Neural cell (in vitro differentiated cells): ENCODE measurements around the gene ECT2L. TPM values are rescaled to one million over a fixed set of nuclear protein-coding genes. Genes with fewer than 3 reads are reported as not detected.

Experiments used
- H2AFZ ChIP-seq: fragments of 200-600, 300-800 bp; sonication (generic), shearing (Covaris generic); 2 replicates; pipeline ENCODE4 v1.6.0; 2014; ENCODE audit warnings: low read depth, mild to moderate bottlenecking, antibody characterized with exemption, low read length, moderate library complexity
- H3F3A ChIP-seq: fragments of 200-600 bp; shearing (Covaris generic); 2 replicates; pipeline ENCODE4 v1.6.1; 2016; ENCODE audit warnings: mild to moderate bottlenecking, moderate library complexity, mixed read lengths, antibody characterized with exemption, low read length; ENCODE audit not compliant: insufficient read depth, poor library complexity, severe bottlenecking
- H3K27ac ChIP-seq: fragments of 200-600, 300-800 bp; sonication (generic), shearing (Covaris generic); 2 replicates; pipeline ENCODE4 v1.5.1; 2014; ENCODE audit warnings: mild to moderate bottlenecking, low read length, moderate library complexity
- H3K27me3 ChIP-seq: fragments of 300-800, 200-600 bp; sonication (generic), shearing (Covaris generic); 2 replicates; pipeline ENCODE4 v1.6.0; 2014; ENCODE audit warnings: mild to moderate bottlenecking, low read depth, low read length, moderate library complexity; ENCODE audit not compliant: insufficient read depth
- H3K36me3 ChIP-seq: fragments of 300-800, 200-600 bp; sonication (generic), shearing (Covaris generic); 2 replicates; pipeline ENCODE4 v1.5.1; 2014; ENCODE audit warnings: mild to moderate bottlenecking, antibody characterized with exemption, low read length, moderate library complexity; ENCODE audit not compliant: insufficient read depth
- H3K4me2 ChIP-seq: fragments of 300-800, 200-600 bp; sonication (generic), shearing (Covaris generic); 2 replicates; pipeline ENCODE4 v1.6.0; 2014; ENCODE audit warnings: mild to moderate bottlenecking, low read length
- H3K4me3 ChIP-seq: fragments of 300-800, 200-600 bp; sonication (generic), shearing (Covaris generic); 2 replicates; pipeline ENCODE4 v1.5.1; 2014; ENCODE audit warnings: mild to moderate bottlenecking, low read length, moderate library complexity
- H3K79me2 ChIP-seq: fragments of 200-600 bp; shearing (Covaris generic); replicated peaks from 2 replicates; pipeline ENCODE4 v1.6.0; 2014; ENCODE audit warnings: mild to moderate bottlenecking, low read length, moderate library complexity; ENCODE audit not compliant: insufficient read depth
- H3K9ac ChIP-seq: fragments of 300-800, 200-600 bp; sonication (generic), shearing (Covaris generic); 2 replicates; pipeline ENCODE4 v1.6.1; 2016; ENCODE audit warnings: mild to moderate bottlenecking, low read length, mixed read lengths
- H3K9me2 ChIP-seq: fragments of 200-600 bp; shearing (Covaris generic); 2 replicates; pipeline ENCODE4 v1.6.1; 2016; ENCODE audit warnings: mild to moderate bottlenecking, low read length, mixed read lengths; ENCODE audit not compliant: insufficient read depth
- H3K9me3 ChIP-seq: fragments of 200-600, 300-800 bp; sonication (generic), shearing (Covaris generic); 2 replicates; pipeline ENCODE4 v1.6.1; 2016; ENCODE audit warnings: mild to moderate bottlenecking, mixed run types, low read length, moderate library complexity, mixed read lengths
- H4K20me1 ChIP-seq: fragments of 200-600 bp; shearing (Covaris generic); 2 replicates; pipeline ENCODE4 v1.6.1; 2016; ENCODE audit warnings: mild to moderate bottlenecking, mixed run types; ENCODE audit not compliant: insufficient read depth
- EP300 ChIP-seq: fragments of 450-650 bp; conservative IDR thresholded peaks from 2 replicates; pipeline ENCODE4 v1.6.1; 2014; ENCODE audit warnings: antibody characterized with exemption, mild to moderate bottlenecking, moderate library complexity; ENCODE audit not compliant: poor library complexity, severe bottlenecking
- EZH2 ChIP-seq: fragments of 200-600, 300-800 bp; shearing (Covaris generic), sonication (generic); IDR thresholded peaks from 2 replicates; pipeline ENCODE4 v1.6.1; 2014; ENCODE audit warnings: antibody characterized with exemption, low read length, borderline replicate concordance, mild to moderate bottlenecking; ENCODE audit not compliant: insufficient read depth, poor library complexity, severe bottlenecking
- MXI1 ChIP-seq: fragments of 450-650 bp; conservative IDR thresholded peaks from 2 replicates; pipeline ENCODE4 v1.6.1; 2014; ENCODE audit warnings: antibody characterized with exemption, mild to moderate bottlenecking; ENCODE audit not compliant: poor library complexity, severe bottlenecking
- POLR2AphosphoS5 ChIP-seq: IDR thresholded peaks from 2 replicates; pipeline ENCODE4 v1.6.1; 2012
- RAD21 ChIP-seq: fragments of 450-650 bp; conservative IDR thresholded peaks from 2 replicates; pipeline ENCODE4 v1.6.1; 2014; ENCODE audit warnings: antibody characterized with exemption, mild to moderate bottlenecking, moderate library complexity
- SMC3 ChIP-seq: fragments of 450-650 bp; conservative IDR thresholded peaks from 2 replicates; pipeline ENCODE4 v1.6.1; 2014; ENCODE audit warnings: antibody characterized with exemption, mild to moderate bottlenecking, moderate library complexity; ENCODE audit not compliant: poor library complexity
- TAF1 ChIP-seq: IDR thresholded peaks from 2 replicates; pipeline ENCODE4 v1.6.1; 2012; ENCODE audit warnings: low read depth
- polyA plus RNA-seq: library from polyadenylated mRNA; depleted of rRNA; stranded (reverse); fragments of >200 nt; gene quantifications from 2 replicates; pipeline ENCODE4 v1.2.3, GENCODE V29; 2014
- TF ChIP-seq, protein P1 (sequence below): fragments of 450-650 bp; IDR thresholded peaks from 2 replicates; pipeline ENCODE4 v1.5.1; 2014; ENCODE audit warnings: antibody characterized with exemption, mild to moderate bottlenecking, moderate library complexity; ENCODE audit not compliant: poor library complexity, severe bottlenecking
- TF ChIP-seq, protein P2 (sequence below): IDR thresholded peaks from 2 replicates; pipeline ENCODE4 v1.6.1; 2012; ENCODE audit warnings: borderline replicate concordance

Gene ECT2L
- polyA plus RNA-seq, 1 donor from 2014 or later, result not detected

DNA sequence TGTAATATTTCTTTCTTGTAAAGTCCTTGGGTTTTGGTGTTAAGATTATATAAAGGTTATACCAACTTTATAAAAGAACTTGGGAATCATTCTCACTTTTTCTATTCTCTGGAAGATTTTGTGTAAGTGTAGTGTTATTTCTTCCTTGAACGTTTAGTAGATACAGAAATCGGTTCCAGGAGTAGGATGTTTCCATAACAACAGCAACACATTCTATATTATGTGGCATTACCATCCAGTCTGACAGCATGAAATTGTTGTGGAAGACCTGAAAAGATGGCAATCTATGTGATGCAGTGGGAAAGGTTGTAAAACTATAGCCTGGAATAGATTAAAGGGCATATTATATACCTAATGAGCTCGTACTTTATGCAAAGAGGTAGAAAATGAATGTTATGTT is 13.8 kb downstream of the ECT2L start:
- Histone ChIP-seq H3F3A (no peaks in the 10 kb centered on the region), H3K9ac (no peak overlapping the region), H4K20me1 (no peaks in the 10 kb centered on the region), H3K27me3 (no peaks in the 10 kb centered on the region), H3K4me2 (no peak overlapping the region), H2AFZ (no peak overlapping the region), H3K79me2 (no peaks in the 10 kb centered on the region), H3K9me2 (no peaks in the 10 kb centered on the region), H3K4me3 (no peak overlapping the region), H3K27ac (no peak overlapping the region), H3K9me3 (no peaks in the 10 kb centered on the region), H3K36me3 (no peaks in the 10 kb centered on the region)
- no peak for TF ChIP-seq EP300
- no peak for TF ChIP-seq MXI1
- TF ChIP-seq, protein P1, sequence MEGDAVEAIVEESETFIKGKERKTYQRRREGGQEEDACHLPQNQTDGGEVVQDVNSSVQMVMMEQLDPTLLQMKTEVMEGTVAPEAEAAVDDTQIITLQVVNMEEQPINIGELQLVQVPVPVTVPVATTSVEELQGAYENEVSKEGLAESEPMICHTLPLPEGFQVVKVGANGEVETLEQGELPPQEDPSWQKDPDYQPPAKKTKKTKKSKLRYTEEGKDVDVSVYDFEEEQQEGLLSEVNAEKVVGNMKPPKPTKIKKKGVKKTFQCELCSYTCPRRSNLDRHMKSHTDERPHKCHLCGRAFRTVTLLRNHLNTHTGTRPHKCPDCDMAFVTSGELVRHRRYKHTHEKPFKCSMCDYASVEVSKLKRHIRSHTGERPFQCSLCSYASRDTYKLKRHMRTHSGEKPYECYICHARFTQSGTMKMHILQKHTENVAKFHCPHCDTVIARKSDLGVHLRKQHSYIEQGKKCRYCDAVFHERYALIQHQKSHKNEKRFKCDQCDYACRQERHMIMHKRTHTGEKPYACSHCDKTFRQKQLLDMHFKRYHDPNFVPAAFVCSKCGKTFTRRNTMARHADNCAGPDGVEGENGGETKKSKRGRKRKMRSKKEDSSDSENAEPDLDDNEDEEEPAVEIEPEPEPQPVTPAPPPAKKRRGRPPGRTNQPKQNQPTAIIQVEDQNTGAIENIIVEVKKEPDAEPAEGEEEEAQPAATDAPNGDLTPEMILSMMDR, result no peak
- TF ChIP-seq, protein P2, sequence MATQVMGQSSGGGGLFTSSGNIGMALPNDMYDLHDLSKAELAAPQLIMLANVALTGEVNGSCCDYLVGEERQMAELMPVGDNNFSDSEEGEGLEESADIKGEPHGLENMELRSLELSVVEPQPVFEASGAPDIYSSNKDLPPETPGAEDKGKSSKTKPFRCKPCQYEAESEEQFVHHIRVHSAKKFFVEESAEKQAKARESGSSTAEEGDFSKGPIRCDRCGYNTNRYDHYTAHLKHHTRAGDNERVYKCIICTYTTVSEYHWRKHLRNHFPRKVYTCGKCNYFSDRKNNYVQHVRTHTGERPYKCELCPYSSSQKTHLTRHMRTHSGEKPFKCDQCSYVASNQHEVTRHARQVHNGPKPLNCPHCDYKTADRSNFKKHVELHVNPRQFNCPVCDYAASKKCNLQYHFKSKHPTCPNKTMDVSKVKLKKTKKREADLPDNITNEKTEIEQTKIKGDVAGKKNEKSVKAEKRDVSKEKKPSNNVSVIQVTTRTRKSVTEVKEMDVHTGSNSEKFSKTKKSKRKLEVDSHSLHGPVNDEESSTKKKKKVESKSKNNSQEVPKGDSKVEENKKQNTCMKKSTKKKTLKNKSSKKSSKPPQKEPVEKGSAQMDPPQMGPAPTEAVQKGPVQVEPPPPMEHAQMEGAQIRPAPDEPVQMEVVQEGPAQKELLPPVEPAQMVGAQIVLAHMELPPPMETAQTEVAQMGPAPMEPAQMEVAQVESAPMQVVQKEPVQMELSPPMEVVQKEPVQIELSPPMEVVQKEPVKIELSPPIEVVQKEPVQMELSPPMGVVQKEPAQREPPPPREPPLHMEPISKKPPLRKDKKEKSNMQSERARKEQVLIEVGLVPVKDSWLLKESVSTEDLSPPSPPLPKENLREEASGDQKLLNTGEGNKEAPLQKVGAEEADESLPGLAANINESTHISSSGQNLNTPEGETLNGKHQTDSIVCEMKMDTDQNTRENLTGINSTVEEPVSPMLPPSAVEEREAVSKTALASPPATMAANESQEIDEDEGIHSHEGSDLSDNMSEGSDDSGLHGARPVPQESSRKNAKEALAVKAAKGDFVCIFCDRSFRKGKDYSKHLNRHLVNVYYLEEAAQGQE, result no peak
- no peak for TF ChIP-seq RAD21
- TF ChIP-seq POLR2AphosphoS5, result no peak
- TF ChIP-seq SMC3, result no peak
- no peak for TF ChIP-seq TAF1
- TF ChIP-seq EZH2, result no peak

DNA sequence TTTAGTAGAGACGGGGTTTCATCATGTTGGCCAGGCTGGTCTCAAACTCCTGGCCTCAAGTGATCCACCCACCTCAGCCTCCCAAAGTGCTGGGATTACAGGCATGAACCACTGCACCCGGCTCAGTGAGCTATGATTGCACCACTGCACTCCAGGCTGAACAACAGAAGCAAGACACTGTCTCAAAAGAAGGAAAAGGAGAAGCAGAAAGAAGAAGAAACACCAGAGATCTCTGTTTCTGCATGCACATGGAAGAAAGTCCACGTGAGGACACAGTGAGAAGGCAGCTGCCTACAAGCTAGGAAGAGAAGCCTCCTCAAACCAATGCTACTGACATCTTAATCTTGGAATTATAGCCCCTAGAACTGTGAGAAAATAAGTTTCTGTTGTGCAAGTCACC is 16.0 kb downstream of the ECT2L start:
- H3K9ac ChIP-seq, result no peak overlapping the region
- TF ChIP-seq TAF1 (no peak), EZH2 (no peak), MXI1 (no peak), RAD21 (no peak), EP300 (no peak), POLR2AphosphoS5 (no peak), SMC3 (no peak)
- TF ChIP-seq, protein P1, result no peak
- TF ChIP-seq, protein P2, result no peak
- no peaks in the 10 kb centered on the region for H3K27me3 ChIP-seq
- no peaks in the 10 kb centered on the region for H3K9me3 ChIP-seq
- no peak overlapping the region for H3K27ac ChIP-seq
- no peaks in the 10 kb centered on the region for H3K36me3 ChIP-seq
- H2AFZ ChIP-seq, result no peak overlapping the region
- H3K4me2 ChIP-seq, result no peak overlapping the region
- H3K79me2 ChIP-seq, result no peaks in the 10 kb centered on the region
- no peak overlapping the region for H3K4me3 ChIP-seq
- no peaks in the 10 kb centered on the region for H3K9me2 ChIP-seq
- no peaks in the 10 kb centered on the region for H4K20me1 ChIP-seq
- no peaks in the 10 kb centered on the region for H3F3A ChIP-seq
